Loucy (cell line): ENCODE measurements around the gene GPR171.

Experiments
- H2AFZ ChIP-seq: fragments of 200-600 bp; sonication (generic); 2 replicates; pipeline ENCODE4 v1.6.0; 2016; ENCODE audit warnings: antibody characterized with exemption, mild to moderate bottlenecking, low read length, moderate library complexity
- H3F3A ChIP-seq: fragments of 200-600 bp; 2 replicates; pipeline ENCODE4 v1.6.0; 2016; ENCODE audit warnings: antibody characterized with exemption, low read depth, mild to moderate bottlenecking
- H3K27me3 ChIP-seq: fragments of 200-600 bp; sonication (generic); 2 replicates; pipeline ENCODE4 v1.6.1; 2014; ENCODE audit warnings: low read length, mild to moderate bottlenecking; ENCODE audit not compliant: insufficient read depth, poor library complexity, severe bottlenecking
- H3K36me3 ChIP-seq: fragments of 200-600 bp; sonication (generic); 2 replicates; pipeline ENCODE4 v1.6.1; 2016; ENCODE audit warnings: low read length; ENCODE audit not compliant: insufficient read depth
- H3K4me1 ChIP-seq: fragments of 200-600 bp; sonication (generic); 2 replicates; pipeline ENCODE4 v1.5.1; 2014; ENCODE audit warnings: low read length, mild to moderate bottlenecking; ENCODE audit not compliant: insufficient read depth, poor library complexity, severe bottlenecking
- H3K4me2 ChIP-seq: fragments of 200-600 bp; sonication (generic); 2 replicates; pipeline ENCODE4 v1.6.0; 2014; ENCODE audit warnings: antibody characterized with exemption, low read length, low read depth, mild to moderate bottlenecking; ENCODE audit not compliant: poor library complexity, severe bottlenecking
- H3K4me3 ChIP-seq: fragments of 200-600 bp; sonication (generic); 2 replicates; pipeline ENCODE4 v1.5.1; 2014; ENCODE audit warnings: low read length, mild to moderate bottlenecking, mixed read lengths; ENCODE audit not compliant: poor library complexity, severe bottlenecking
- H3K79me2 ChIP-seq: fragments of 200-600 bp; sonication (generic); 2 replicates; pipeline ENCODE4 v1.6.1; 2014; ENCODE audit warnings: low read length; ENCODE audit not compliant: insufficient read depth
- H3K9ac ChIP-seq: fragments of 200-600 bp; sonication (generic); 2 replicates; pipeline ENCODE4 v1.6.0; 2014; ENCODE audit warnings: mild to moderate bottlenecking, low read depth, low read length, moderate library complexity; ENCODE audit not compliant: poor library complexity, severe bottlenecking
- H3K9me2 ChIP-seq: fragments of 200-600 bp; sonication (generic); replicated peaks from 2 replicates; pipeline ENCODE4 v1.6.1; 2016; ENCODE audit warnings: low read depth, low read length, mixed read lengths
- H3K9me3 ChIP-seq: fragments of 200-600 bp; sonication (generic); 2 replicates; pipeline ENCODE4 v1.6.1; 2014; ENCODE audit warnings: mild to moderate bottlenecking, antibody characterized with exemption, low read length, low read depth; ENCODE audit not compliant: insufficient read depth
- H4K20me1 ChIP-seq: fragments of 200-600 bp; sonication (generic); 2 replicates; pipeline ENCODE4 v1.6.0; 2014; ENCODE audit warnings: antibody characterized with exemption, low read length, mild to moderate bottlenecking; ENCODE audit not compliant: insufficient read depth, poor library complexity, severe bottlenecking
- EZH2phosphoT487 ChIP-seq: fragments of 200-600 bp; IDR thresholded peaks from 2 replicates; pipeline ENCODE4 v1.6.1; 2018; ENCODE audit warnings: antibody characterized with exemption, mild to moderate bottlenecking, moderate library complexity, borderline replicate concordance
- TF ChIP-seq, protein P1 (sequence below): fragments of 200-600 bp; sonication (generic); conservative IDR thresholded peaks from 2 replicates; pipeline ENCODE4 v1.5.1; 2014; ENCODE audit warnings: mild to moderate bottlenecking, antibody characterized with exemption, low read length

Gene GPR171

DNA sequence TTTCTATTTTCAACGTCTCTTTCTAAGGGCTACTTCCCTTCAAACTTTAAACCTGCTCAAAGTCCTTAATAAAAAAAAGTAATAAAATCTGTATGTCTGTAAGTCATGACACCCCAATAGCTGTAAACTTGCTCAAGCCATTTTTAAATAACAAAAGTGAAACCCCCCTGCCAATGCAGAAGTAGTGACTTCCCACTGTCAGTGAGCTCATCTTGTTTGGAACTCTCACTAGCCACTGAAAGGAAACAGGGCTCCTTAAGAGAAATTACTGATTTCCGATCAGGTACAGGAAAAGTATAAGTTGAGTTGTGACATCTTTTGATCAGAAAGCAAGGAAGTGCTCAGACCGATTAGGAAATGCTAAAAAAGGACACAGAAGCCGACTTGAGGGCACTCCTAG, 27.6 kb upstream of the GPR171 start:
- no peaks in the 10 kb centered on the region for H3K9me3 ChIP-seq
- no peaks in the 10 kb centered on the region for H3K27me3 ChIP-seq
- H3K4me1 ChIP-seq: peaks cover 12% of the 10 kb centered on the region
- H3K9ac ChIP-seq: no peak overlapping the region
- no peaks in the 10 kb centered on the region for H3F3A ChIP-seq
- no peak overlapping the region for H3K4me3 ChIP-seq
- H3K79me2 ChIP-seq: no peaks in the 10 kb centered on the region
- no peak overlapping the region for H2AFZ ChIP-seq
- H3K4me2 ChIP-seq: no peak overlapping the region
- H4K20me1 ChIP-seq: no peaks in the 10 kb centered on the region
- peaks cover 17% of the 10 kb centered on the region; the same call in 1 of the 2 replicates for H3K36me3 ChIP-seq
- no peaks in the 10 kb centered on the region for H3K9me2 ChIP-seq
- TF ChIP-seq, protein P1, sequence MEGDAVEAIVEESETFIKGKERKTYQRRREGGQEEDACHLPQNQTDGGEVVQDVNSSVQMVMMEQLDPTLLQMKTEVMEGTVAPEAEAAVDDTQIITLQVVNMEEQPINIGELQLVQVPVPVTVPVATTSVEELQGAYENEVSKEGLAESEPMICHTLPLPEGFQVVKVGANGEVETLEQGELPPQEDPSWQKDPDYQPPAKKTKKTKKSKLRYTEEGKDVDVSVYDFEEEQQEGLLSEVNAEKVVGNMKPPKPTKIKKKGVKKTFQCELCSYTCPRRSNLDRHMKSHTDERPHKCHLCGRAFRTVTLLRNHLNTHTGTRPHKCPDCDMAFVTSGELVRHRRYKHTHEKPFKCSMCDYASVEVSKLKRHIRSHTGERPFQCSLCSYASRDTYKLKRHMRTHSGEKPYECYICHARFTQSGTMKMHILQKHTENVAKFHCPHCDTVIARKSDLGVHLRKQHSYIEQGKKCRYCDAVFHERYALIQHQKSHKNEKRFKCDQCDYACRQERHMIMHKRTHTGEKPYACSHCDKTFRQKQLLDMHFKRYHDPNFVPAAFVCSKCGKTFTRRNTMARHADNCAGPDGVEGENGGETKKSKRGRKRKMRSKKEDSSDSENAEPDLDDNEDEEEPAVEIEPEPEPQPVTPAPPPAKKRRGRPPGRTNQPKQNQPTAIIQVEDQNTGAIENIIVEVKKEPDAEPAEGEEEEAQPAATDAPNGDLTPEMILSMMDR: no peak
- TF ChIP-seq EZH2phosphoT487: no peak

DNA sequence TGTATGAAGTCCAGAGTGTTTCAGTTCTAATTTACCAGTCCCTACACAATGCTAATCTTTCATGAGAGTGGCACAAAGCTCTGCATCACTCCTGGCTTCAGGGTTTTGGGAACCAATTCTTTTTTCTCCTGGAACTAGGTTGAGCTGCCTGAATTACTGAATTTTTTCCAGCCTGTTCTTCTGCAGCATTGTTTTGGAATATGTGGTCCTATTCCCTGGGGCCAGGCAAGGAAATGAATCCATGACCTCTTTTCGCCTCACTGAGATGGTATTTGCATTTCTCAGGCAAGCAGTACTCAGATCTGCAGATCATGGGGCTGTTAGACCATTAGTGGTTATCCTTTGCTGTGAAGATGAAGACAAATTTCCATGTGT, 25.6 kb upstream of the GPR171 start:
- Histone ChIP-seq H3K9ac (no peak overlapping the region), H3K27me3 (no peaks in the 10 kb centered on the region), H2AFZ (no peak overlapping the region), H3K4me3 (no peak overlapping the region), H3K36me3 (peaks cover 23% of the 10 kb centered on the region; the same call in 1 of the 2 replicates), H3K9me3 (no peaks in the 10 kb centered on the region), H3K9me2 (no peaks in the 10 kb centered on the region), H4K20me1 (no peaks in the 10 kb centered on the region), H3K4me2 (no peak overlapping the region), H3F3A (no peaks in the 10 kb centered on the region), H3K4me1 (peaks cover 12% of the 10 kb centered on the region), H3K79me2 (no peaks in the 10 kb centered on the region)
- TF ChIP-seq, protein P1: no peak
- no peak for TF ChIP-seq EZH2phosphoT487

DNA sequence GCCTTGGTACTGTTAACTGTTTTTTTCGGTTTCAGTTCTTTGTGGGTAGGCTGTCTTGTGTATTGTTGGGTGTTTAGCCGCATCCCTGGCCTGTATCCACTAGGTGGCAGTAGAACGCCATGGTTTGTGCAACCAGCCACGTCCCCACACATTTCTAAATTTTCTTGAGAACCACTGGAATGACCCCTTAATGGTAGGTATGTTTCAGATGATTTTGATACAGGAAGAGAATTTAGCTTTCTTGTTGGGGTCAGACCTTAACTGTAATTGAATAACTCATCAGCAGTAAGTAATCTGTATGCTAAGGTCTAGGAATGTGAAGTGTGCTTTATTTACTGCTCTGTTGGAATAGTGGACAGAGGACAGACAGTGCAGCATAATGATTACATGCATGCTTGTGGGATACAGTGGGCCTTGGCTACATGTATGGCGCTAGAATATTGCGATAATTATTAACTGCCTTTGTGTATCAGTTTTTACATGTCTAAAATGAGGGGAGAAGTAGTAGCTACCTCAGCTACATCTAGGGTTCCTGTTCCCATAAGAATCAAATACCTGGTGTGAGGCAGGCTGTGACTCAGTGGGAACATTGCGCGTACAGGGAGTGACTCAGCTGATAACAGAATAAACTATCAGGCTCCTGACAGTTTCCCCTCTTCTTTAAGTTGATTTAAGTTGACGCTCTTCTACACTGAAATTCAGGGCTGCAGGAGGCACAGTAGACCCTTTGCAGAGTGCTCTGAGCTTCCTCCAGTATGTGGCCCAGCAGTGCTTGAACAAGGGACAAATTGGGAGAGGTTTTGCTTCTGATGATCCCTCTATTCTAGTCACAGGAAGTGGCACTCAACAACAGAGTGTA, 25.0 kb upstream of the GPR171 start:
- H2AFZ ChIP-seq: no peak overlapping the region
- no peak overlapping the region for H3K4me3 ChIP-seq

More for the DNA sequence above, 25.0 kb upstream of the GPR171 start:
- Histone ChIP-seq H3K4me2 (no peak overlapping the region), H3K9ac (no peak overlapping the region), H3K9me3 (no peaks in the 10 kb centered on the region), H3K36me3 (peaks cover 28% of the 10 kb centered on the region; the same call in 1 of the 2 replicates), H4K20me1 (no peaks in the 10 kb centered on the region), H3K79me2 (no peaks in the 10 kb centered on the region), H3K27me3 (no peaks in the 10 kb centered on the region), H3K4me1 (peaks cover 12% of the 10 kb centered on the region), H3F3A (no peaks in the 10 kb centered on the region), H3K9me2 (no peaks in the 10 kb centered on the region)
- TF ChIP-seq, protein P1: peak; percentile 98
- no peak for TF ChIP-seq EZH2phosphoT487
